ENCODE results near the gene ABCC1.

GRCh38 chr16:16057102-16057501 lies 107.7 kb downstream of the ABCC1 start:
- TF ChIP-seq EZH2 (IDR thresholded peaks at IDR 0.05; ENCODE audit: borderline replicate concordance, low read depth, low read length, severe bottlenecking): no peak
- no peak for TF ChIP-seq CTCF (IDR thresholded peaks at IDR 0.05; ENCODE audit: borderline replicate concordance, extremely low read depth, low read length, poor library complexity, severe bottlenecking)

All from DND-41 (cell line).